Activated CD4-positive, alpha-beta T cell treated with anti-CD3 and anti-CD28 coated beads, Interleukin-2, amount 10 ng/mL, durations not matched to agents 7 days and 5 days (primary cell): Measurements from ENCODE around the gene UPF2. TPM values are rescaled to one million over a fixed set of nuclear protein-coding genes. Genes with fewer than 3 reads are reported as not detected.
"Not testable (repeated sequence)": the region's sequence is repeated elsewhere in the genome, so short reads cannot be mapped to it uniquely, and the experiment has no call there.

Source experiments
- CTCF ChIA-PET: fragments of 350-600 bp; sonication (Branson Sonifier 250); formaldehyde crosslinking; loops from one replicate; lab custom pipeline; 2021; ENCODE audit warnings: antibody characterized with exemption; lab: Charles Lee
- POLR2A ChIA-PET: fragments of 350-600 bp; sonication (Branson Sonifier 250); formaldehyde crosslinking; loops from one replicate; lab custom pipeline; 2021; ENCODE audit warnings: antibody characterized with exemption; lab: Charles Lee
- DNase-seq: peaks from one replicate; pipeline ENCODE4 v3.0.0-alpha.2; 2020
- H3K27ac Mint-ChIP-seq: one replicate; pipeline ENCODE4 v1.8.0; 2021; ENCODE audit warnings: mild to moderate bottlenecking, moderate library complexity, mixed read lengths
- H3K27me3 Mint-ChIP-seq: one replicate; pipeline ENCODE4 v1.8.0; 2021; ENCODE audit warnings: mixed read lengths
- H3K36me3 Mint-ChIP-seq: one replicate; pipeline ENCODE4 v1.8.0; 2021; ENCODE audit warnings: low read depth, mixed read lengths
- H3K4me1 Mint-ChIP-seq: one replicate; pipeline ENCODE4 v1.8.0; 2021; ENCODE audit warnings: mixed read lengths
- H3K4me3 Mint-ChIP-seq: one replicate; pipeline ENCODE4 v1.8.0; 2021; ENCODE audit warnings: mild to moderate bottlenecking, moderate library complexity, mixed read lengths
- H3K9me3 Mint-ChIP-seq: one replicate; pipeline ENCODE4 v1.8.0; 2021; ENCODE audit warnings: mixed read lengths
- total RNA-seq, 2 experiments: library from RNA; stranded (reverse); gene quantifications; one replicate each; pipeline ENCODE4 v1.2.3, GENCODE V29; 2021

UPF2 gene
- total RNA-seq = 10 to 100 TPM; 31.3 to 39.2 TPM

- CTCF ChIA-PET = interaction anchor here (0.6 to 1.6 kb wide), 7 partner anchors 14 to 76 kb away, joined by 3 to 7 read pairs (median 3); partner anchors contain the start of gene DHTKD1
- Mint-ChIP-seq H3K27ac (peak within 1 kb of the TSS; percentile 100), H3K4me1 (peaks cover 30% of the 10 kb centered on the region), H3K36me3 (peaks cover 10% of the 10 kb centered on the region), H3K27me3 (no peaks in the 10 kb centered on the region), H3K9me3 (no peaks in the 10 kb centered on the region), H3K4me3 (peak within 1 kb of the TSS; percentile 91)
- peak; percentile 98 for DNase-seq
- POLR2A ChIA-PET = interaction anchor here (0.6 to 0.7 kb wide), 3 partner anchors 17 to 29 kb away, joined by 3 to 4 read pairs (median 3); no protein-coding TSS in a partner anchor
These were observed at the start of gene UPF2 for GRCh38 chr10:12042797-12043651. Gene UPF2 (minus strand): TSS chr10:12042809. CDS start chr10:12035423, 7,386 bp downstream.

GRCh38 chr10:12091421-12091820 is 48.8 kb upstream of the UPF2 start:
- no peak overlapping the region for H3K4me3 Mint-ChIP-seq
- ChIA-PET POLR2A (no interaction called here), CTCF (interaction anchor here (0.7 kb wide), 1 partner anchor 34 kb away, joined by 4 read pairs; no protein-coding TSS in a partner anchor)
- peaks cover 2% of the 10 kb centered on the region for H3K4me1 Mint-ChIP-seq
- H3K27ac Mint-ChIP-seq = no peak overlapping the region
- no peaks in the 10 kb centered on the region for H3K9me3 Mint-ChIP-seq
- peaks cover 51% of the 10 kb centered on the region for H3K36me3 Mint-ChIP-seq
- no peak for DNase-seq
- H3K27me3 Mint-ChIP-seq = no peaks in the 10 kb centered on the region

- CTCF ChIA-PET = interaction anchor here (1.3 to 1.5 kb wide), 2 partner anchors 15 to 16 kb away, joined by 3 read pairs; no protein-coding TSS in a partner anchor
- Mint-ChIP-seq H3K9me3 (no peaks in the 10 kb centered on the region), H3K4me3 (no peak overlapping the region), H3K36me3 (peaks cover 50% of the 10 kb centered on the region), H3K27me3 (no peaks in the 10 kb centered on the region), H3K4me1 (peaks cover 2% of the 10 kb centered on the region), H3K27ac (no peak overlapping the region)
- DNase-seq = no peak
- POLR2A ChIA-PET = no interaction called here
These were observed 46.3 kb upstream of the UPF2 start for GRCh38 chr10:12088919-12089318.

GRCh38 chr10:12081879-12082557 is 39.4 kb upstream of the UPF2 start:
- H3K4me1 Mint-ChIP-seq = no peaks in the 10 kb centered on the region
- DNase-seq = no peak
- no peak overlapping the region for H3K27ac Mint-ChIP-seq
- H3K9me3 Mint-ChIP-seq = no peaks in the 10 kb centered on the region
- H3K4me3 Mint-ChIP-seq = no peak overlapping the region
- peaks cover 18% of the 10 kb centered on the region for H3K36me3 Mint-ChIP-seq
- ChIA-PET CTCF (interaction anchor here (1.1 kb wide), 1 partner anchor 10 kb away, joined by 3 read pairs; no protein-coding TSS in a partner anchor), POLR2A (no interaction called here)
- no peaks in the 10 kb centered on the region for H3K27me3 Mint-ChIP-seq

GRCh38 chr10:12081470-12081869 is 38.9 kb upstream of the UPF2 start:
- H3K27me3 Mint-ChIP-seq = no peaks in the 10 kb centered on the region
- H3K4me3 Mint-ChIP-seq = no peak overlapping the region

GRCh38 chr10:12077580-12078180 is 35.1 kb upstream of the UPF2 start:
- POLR2A ChIA-PET = no interaction called here
- CTCF ChIA-PET = no interaction called here
- Mint-ChIP-seq H3K36me3 (peaks cover 8% of the 10 kb centered on the region), H3K4me1 (peaks cover 12% of the 10 kb centered on the region), H3K9me3 (no peaks in the 10 kb centered on the region), H3K27me3 (no peaks in the 10 kb centered on the region), H3K4me3 (no peak overlapping the region), H3K27ac (no peak overlapping the region)
- no peak for DNase-seq

More at GRCh38 chr10:12081470-12081869, 38.9 kb upstream of the UPF2 start:
- no peak for DNase-seq
- ChIA-PET POLR2A (no interaction called here), CTCF (no interaction called here)
- Mint-ChIP-seq H3K36me3 (peaks cover 14% of the 10 kb centered on the region), H3K9me3 (no peaks in the 10 kb centered on the region), H3K4me1 (no peaks in the 10 kb centered on the region), H3K27ac (no peak overlapping the region)

- no peak overlapping the region for H3K27ac Mint-ChIP-seq
- no peaks in the 10 kb centered on the region for H3K27me3 Mint-ChIP-seq
- no peaks in the 10 kb centered on the region for H3K9me3 Mint-ChIP-seq
- ChIA-PET CTCF (interaction anchor here (0.8 kb wide), 1 partner anchor 15 kb away, joined by 3 read pairs; no protein-coding TSS in a partner anchor), POLR2A (no interaction called here)
- DNase-seq = no peak
- H3K36me3 Mint-ChIP-seq = peaks cover 9% of the 10 kb centered on the region
- H3K4me1 Mint-ChIP-seq = peaks cover 28% of the 10 kb centered on the region
- no peak overlapping the region for H3K4me3 Mint-ChIP-seq
These were observed 30.9 kb upstream of the UPF2 start for GRCh38 chr10:12073526-12073925.

GRCh38 chr10:12071441-12071840 is 28.8 kb upstream of the UPF2 start:
- DNase-seq, H3K36me3 Mint-ChIP-seq, H3K9me3 Mint-ChIP-seq, H3K27me3 Mint-ChIP-seq, H3K4me3 Mint-ChIP-seq, POLR2A ChIA-PET, H3K27ac Mint-ChIP-seq: not testable (repeated sequence)
- H3K4me1 Mint-ChIP-seq = peaks cover 36% of the 10 kb centered on the region
- CTCF ChIA-PET = interaction anchor here (1.2 to 1.6 kb wide), 2 partner anchors 11 to 27 kb away, joined by 3 read pairs; no protein-coding TSS in a partner anchor

- DNase-seq = peak; percentile 98
- ChIA-PET POLR2A (interaction anchor here (0.6 kb wide), 2 partner anchors 11 to 25 kb away, joined by 3 to 4 read pairs; no protein-coding TSS in a partner anchor), CTCF (interaction anchor here (0.7 to 3.0 kb wide), 4 partner anchors 12 to 79 kb away, joined by 3 to 8 read pairs (median 4); partner anchors contain the start of gene UPF2)
- peak within 1 kb of the TSS; percentile 94 for H3K27ac Mint-ChIP-seq
- no peaks in the 10 kb centered on the region for H3K27me3 Mint-ChIP-seq
- no peaks in the 10 kb centered on the region for H3K9me3 Mint-ChIP-seq
- H3K4me3 Mint-ChIP-seq = peak within 1 kb of the TSS; percentile 86
- H3K36me3 Mint-ChIP-seq = peaks cover 2% of the 10 kb centered on the region
- peaks cover 26% of the 10 kb centered on the region for H3K4me1 Mint-ChIP-seq
These were observed 26.1 kb upstream of the UPF2 start, which contains the start of gene DHTKD1 for GRCh38 chr10:12068449-12069269. Gene DHTKD1 (plus strand): TSS chr10:12068954. CDS start chr10:12069034, 80 bp downstream.

GRCh38 chr10:12067336-12067735 is 24.7 kb upstream of the UPF2 start:
- Mint-ChIP-seq H3K27me3 (no peaks in the 10 kb centered on the region), H3K36me3 (peaks cover 2% of the 10 kb centered on the region), H3K4me1 (peaks cover 24% of the 10 kb centered on the region), H3K4me3 (no peak overlapping the region), H3K27ac (peak overlapping the region; percentile 94), H3K9me3 (no peaks in the 10 kb centered on the region)
- no peak for DNase-seq
- ChIA-PET POLR2A (no interaction called here), CTCF (interaction anchor here (0.6 to 3.0 kb wide), 4 partner anchors 22 to 1273 kb away, joined by 3 to 8 read pairs (median 6); partner anchors contain the start of gene UPF2)

- Mint-ChIP-seq H3K27ac (no peak overlapping the region), H3K9me3 (no peaks in the 10 kb centered on the region), H3K36me3 (no peaks in the 10 kb centered on the region), H3K4me3 (no peak overlapping the region), H3K27me3 (no peaks in the 10 kb centered on the region), H3K4me1 (peaks cover 8% of the 10 kb centered on the region)
- no peak for DNase-seq
- ChIA-PET CTCF (interaction anchor here (0.6 kb wide), 1 partner anchor 201 kb away, joined by 3 read pairs; no protein-coding TSS in a partner anchor), POLR2A (no interaction called here)
These were observed 20.8 kb upstream of the UPF2 start for GRCh38 chr10:12063483-12063818.
